ENCODE data around the gene RPGRIP1L. TPM values are rescaled to one million over a fixed set of nuclear protein-coding genes. Genes with fewer than 3 reads are reported as not detected.

RPGRIP1L gene
- total and polyA plus RNA-seq, 9 of the 15 experiments (the other 6 are each of a cell fraction or from before 2014, with no cell fraction given), result 3.2 to 7.7 (median 5.8) TPM

DNA sequence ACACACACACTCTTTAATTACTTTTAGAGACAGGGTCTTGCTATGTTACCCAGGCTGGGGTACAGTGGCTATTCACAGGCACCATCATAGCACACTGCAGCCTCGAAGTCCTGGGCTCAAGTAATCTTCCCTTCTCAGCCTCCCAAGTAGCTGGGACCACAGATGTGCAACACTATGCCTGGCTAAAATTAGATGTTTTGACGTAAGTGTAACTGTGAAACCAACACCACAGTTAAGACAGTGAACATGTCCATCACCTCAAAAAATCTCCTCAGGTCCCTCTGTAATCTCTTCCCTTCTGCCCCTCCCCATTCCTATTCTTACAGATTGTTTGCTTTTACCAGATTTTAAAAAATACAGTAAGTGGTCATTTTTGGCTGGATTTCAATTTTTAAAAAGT is 66.7 kb downstream of the RPGRIP1L start (continued):
- TF ChIP-seq, protein P1, sequence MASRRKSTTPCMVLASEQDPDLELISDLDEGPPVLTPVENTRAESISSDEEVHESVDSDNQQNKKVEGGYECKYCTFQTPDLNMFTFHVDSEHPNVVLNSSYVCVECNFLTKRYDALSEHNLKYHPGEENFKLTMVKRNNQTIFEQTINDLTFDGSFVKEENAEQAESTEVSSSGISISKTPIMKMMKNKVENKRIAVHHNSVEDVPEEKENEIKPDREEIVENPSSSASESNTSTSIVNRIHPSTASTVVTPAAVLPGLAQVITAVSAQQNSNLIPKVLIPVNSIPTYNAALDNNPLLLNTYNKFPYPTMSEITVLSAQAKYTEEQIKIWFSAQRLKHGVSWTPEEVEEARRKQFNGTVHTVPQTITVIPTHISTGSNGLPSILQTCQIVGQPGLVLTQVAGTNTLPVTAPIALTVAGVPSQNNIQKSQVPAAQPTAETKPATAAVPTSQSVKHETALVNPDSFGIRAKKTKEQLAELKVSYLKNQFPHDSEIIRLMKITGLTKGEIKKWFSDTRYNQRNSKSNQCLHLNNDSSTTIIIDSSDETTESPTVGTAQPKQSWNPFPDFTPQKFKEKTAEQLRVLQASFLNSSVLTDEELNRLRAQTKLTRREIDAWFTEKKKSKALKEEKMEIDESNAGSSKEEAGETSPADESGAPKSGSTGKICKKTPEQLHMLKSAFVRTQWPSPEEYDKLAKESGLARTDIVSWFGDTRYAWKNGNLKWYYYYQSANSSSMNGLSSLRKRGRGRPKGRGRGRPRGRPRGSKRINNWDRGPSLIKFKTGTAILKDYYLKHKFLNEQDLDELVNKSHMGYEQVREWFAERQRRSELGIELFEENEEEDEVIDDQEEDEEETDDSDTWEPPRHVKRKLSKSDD (conservative IDR thresholded peaks at IDR 0.05; ENCODE audit: low read length), result no peak
- TF ChIP-seq SMARCE1 (IDR thresholded peaks at IDR 0.05) (no peak), GTF3C2 (IDR thresholded peaks at IDR 0.05; ENCODE audit: borderline replicate concordance, extremely low read depth, insufficient read length) (no peak), ZBED1 (IDR thresholded peaks at IDR 0.05) (no peak)
- TF ChIP-seq, protein P2, sequence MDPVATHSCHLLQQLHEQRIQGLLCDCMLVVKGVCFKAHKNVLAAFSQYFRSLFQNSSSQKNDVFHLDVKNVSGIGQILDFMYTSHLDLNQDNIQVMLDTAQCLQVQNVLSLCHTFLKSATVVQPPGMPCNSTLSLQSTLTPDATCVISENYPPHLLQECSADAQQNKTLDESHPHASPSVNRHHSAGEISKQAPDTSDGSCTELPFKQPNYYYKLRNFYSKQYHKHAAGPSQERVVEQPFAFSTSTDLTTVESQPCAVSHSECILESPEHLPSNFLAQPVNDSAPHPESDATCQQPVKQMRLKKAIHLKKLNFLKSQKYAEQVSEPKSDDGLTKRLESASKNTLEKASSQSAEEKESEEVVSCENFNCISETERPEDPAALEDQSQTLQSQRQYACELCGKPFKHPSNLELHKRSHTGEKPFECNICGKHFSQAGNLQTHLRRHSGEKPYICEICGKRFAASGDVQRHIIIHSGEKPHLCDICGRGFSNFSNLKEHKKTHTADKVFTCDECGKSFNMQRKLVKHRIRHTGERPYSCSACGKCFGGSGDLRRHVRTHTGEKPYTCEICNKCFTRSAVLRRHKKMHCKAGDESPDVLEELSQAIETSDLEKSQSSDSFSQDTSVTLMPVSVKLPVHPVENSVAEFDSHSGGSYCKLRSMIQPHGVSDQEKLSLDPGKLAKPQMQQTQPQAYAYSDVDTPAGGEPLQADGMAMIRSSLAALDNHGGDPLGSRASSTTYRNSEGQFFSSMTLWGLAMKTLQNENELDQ (CRISPR knock-in tag; IDR thresholded peaks at IDR 0.05; ENCODE audit: borderline replicate concordance), result no peak
